Testis (tissue), 2 donors: ENCODE results near the gene PCED1A.

Source experiments
- CTCF ChIP-seq, 3 experiments: fragments of 450-650 bp in 2 of 3; fragments of 200-600 bp in 1 of 3; sonication (generic) in 1 of 3; IDR thresholded peaks; one replicate each; pipeline ENCODE4 v1.5.1; 2016 to 2019; ENCODE audit warnings: antibody characterized with exemption in 3 of 3, mild to moderate bottlenecking in 2 of 3, moderate library complexity in 1 of 3
- POLR2A ChIP-seq: fragments of 450-650 bp; IDR thresholded peaks from one replicate; pipeline ENCODE4 v1.6.1; 2017; ENCODE audit warnings: antibody characterized with exemption, mild to moderate bottlenecking, moderate library complexity

- TF ChIP-seq CTCF (IDR thresholded peaks at IDR 0.05), result no peak
- TF ChIP-seq POLR2A, result no peak
Measured at GRCh38 chr20:2849529-2849928, 9.1 kb upstream of the PCED1A start.
